Skin epidermis (tissue), 12 donors: ENCODE measurements around the gene JAKMIP1.

Experiments
- H3K27ac ChIP-seq, 21 experiments: fragments of 200-600 bp; sonication (generic) in 11 of 21; one replicate each; pipeline ENCODE4 v1.5.0; 2020; ENCODE audit warnings: mild to moderate bottlenecking in 3 of 21, inconsistent platforms in 2 of 21, moderate library complexity in 2 of 21
- H3K4me3 ChIP-seq, 7 experiments: fragments of 200-600 bp; sonication (generic) in 2 of 7; one replicate each; pipeline ENCODE4 v1.5.0; 2020; ENCODE audit warnings: inconsistent platforms in 2 of 7, mild to moderate bottlenecking in 2 of 7, moderate library complexity in 1 of 7

The JAKMIP1 gene

DNA sequence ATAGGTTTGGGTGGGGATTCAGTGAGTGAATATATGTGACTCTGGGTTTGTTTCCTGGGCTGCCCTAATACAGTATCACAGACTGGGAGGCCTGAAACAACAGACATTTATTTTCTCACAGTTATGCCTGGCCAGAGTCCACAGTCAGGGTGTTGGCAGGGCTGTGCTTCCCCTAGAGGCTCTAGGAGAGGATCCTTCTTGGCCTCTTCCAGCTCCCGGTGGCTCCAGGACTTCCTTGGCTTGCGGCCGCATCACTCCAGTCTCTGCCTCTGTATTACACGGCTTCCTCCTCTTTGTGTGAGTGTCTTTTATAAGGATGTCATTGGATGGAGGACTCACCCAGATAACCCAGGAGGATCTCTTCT, 5.2 kb upstream of the JAKMIP1 start:
- no peak overlapping the region for H3K4me3 ChIP-seq
- H3K27ac ChIP-seq = no peak overlapping the region

DNA sequence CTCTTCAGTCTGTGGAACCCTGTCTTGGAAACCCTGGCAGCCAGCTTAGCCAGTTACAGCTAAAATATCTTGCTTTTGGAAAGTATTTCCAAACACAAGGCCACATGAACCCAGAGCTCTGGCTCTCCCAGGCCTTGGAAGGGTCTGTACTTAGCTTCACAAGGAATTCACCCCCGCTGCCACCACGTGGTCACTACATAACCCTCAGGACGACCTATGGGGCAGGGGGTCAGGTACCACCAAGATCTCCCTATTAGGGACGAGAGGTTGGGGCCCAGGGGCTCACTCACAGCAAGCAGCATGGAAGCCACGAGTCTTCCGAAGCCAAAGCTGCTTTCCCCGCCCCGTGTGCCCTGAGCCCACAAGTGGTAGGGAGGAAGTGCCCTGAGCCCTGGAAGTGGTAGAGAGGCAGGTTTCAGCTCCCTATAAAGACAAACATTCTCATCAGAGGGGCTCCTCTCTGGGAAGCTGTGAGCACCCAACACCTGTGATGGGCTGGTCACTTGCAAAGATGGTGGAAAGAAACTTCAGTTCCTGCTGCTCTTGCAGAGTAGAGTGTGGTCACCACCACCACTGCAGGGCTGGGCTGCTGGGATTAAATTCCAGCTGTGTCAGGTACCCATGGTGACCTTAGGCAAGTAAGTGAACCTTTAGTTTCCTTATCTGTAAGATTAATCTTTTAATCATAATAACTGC, 4.7 kb upstream of the JAKMIP1 start:
- H3K4me3 ChIP-seq = no peak overlapping the region
- H3K27ac ChIP-seq = no peak overlapping the region

DNA sequence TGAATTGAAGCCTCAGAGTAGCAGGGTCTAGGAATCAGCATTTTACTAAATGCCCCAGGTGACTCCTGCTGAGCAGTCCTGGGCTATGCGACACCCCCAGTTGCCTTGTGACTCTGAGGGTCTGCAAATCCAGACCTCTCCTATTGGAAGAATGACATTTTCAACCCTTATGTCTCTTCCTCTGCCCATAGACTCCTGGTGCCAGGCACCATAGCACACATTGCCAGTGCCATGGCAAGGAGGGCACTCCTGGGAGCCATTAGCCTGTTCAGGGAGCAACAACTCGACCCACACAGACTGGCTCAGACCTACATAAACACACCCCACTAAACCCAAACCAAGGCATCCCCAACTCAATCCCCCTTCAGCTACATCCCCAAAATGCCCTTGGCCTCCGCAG, 3.7 kb upstream of the JAKMIP1 start:
- H3K27ac ChIP-seq = no peak overlapping the region
- no peak overlapping the region for H3K4me3 ChIP-seq

DNA sequence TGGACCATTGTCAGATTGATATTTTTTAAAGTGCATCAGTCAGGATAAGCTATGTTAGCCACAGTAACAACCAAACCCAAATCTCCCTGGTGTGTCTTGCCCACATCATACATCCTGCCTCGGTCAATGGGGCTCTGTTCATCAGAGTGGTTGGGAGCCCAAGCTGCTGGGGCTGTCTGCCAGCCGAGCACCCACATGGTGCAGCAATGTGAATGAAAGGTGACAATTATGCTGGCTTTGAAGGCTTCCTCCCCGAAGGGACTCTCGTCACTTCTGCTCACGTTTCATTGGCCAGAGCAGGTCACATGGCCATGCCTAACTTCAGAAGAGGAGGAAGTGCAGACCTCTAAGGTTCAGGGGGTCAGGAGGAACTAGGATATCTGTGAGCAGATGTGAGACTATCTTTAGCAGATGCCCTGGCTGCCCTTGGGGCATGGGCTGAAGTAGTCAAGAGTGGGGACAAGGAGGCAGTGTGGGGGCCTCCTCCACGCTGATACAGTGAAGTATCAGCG, 1.3 kb upstream of the JAKMIP1 start:
- no peak overlapping the region for H3K27ac ChIP-seq
- H3K4me3 ChIP-seq = no peak overlapping the region

DNA sequence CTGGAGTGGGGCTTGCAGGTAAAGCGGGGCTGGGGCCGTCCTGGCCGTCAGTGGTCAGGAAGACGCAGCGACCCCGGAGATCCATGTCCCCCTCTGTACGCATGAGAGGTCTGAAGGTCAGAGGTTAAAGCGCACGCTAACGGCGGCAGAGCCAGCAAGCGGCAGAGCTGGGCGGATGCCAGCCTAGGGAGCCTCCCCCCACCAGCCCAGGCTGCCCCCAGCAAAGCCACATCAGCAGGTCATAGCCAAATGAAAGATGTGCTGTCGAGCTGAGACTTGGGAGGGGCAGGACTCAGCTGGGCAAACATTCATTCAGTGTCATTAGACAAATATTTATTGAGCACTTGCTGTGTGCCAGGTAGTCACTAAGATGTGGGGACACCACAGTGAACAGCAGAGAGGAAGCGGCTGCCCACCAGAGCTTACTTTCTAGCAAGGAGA, 593 bp upstream of the JAKMIP1 start:
- Histone ChIP-seq H3K27ac (peak overlapping the region in 5 of 21 experiments; percentile 30 to 88 (median 50)), H3K4me3 (peak overlapping the region; percentile 20 to 50 (median 39))

DNA sequence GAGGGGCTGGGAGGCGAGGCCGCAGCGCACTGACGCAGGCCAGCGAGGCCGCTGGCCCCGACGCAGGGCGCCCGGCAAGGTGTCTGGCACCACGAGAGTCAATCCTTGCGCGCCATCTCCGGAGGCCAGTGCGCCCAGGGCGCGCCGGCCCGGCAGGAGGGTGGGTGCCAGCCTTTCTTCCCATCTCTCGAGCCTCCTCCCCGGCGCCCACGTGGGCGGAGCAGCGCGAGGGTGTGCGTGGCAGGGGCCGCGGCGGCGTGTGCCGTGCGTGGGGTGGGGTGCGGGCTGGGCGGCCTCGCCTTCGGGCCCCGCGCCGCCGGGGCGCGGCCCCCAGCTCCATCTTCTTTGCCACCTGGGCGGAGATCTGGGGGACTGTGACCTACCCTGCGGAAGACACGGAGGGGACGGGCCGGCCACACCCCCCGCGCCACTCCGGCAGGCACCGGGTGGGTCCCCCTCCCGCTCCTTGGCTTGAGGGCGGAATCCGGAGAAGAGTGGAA, 877 bp downstream of the JAKMIP1 start:
- peak overlapping the region in 9 of 21 experiments; percentile 9 to 88 (median 55) for H3K27ac ChIP-seq
- peak overlapping the region; percentile 36 to 50 (median 42) for H3K4me3 ChIP-seq

DNA sequence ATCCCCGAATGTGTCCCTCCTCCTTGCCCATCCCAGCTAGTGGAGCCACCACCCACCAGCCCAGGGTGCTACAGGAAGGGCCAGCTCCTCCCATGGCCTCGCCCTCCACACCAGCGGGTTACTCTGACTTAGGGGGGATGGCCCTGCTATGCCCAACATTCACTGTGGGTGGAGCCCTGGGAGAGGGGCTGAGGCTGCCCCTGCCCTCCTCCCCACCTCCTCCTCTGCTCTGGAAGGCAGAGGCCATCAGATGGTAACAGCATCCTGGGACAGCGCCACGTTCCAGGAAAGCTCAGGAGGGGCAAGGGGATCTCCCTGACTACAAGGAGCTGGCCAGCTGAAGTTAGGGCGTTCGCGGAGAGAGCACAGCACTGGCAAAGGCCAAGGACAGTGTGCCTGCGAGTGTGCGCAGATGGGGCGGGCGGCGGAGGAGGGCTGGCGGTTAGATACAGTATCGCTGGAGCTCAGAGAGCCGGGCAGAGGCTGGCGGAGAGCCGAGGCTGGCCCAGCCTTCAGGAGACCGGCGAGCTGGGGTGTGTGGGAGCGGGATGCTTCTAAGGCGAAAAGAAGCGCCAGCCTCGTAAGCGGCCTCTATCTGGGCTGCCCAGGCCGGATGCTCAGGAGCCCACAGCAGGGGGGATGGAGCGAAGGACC, 1.5 kb downstream of the JAKMIP1 start:
- H3K4me3 ChIP-seq = peak overlapping the region; percentile 21 to 50 (median 41)

DNA sequence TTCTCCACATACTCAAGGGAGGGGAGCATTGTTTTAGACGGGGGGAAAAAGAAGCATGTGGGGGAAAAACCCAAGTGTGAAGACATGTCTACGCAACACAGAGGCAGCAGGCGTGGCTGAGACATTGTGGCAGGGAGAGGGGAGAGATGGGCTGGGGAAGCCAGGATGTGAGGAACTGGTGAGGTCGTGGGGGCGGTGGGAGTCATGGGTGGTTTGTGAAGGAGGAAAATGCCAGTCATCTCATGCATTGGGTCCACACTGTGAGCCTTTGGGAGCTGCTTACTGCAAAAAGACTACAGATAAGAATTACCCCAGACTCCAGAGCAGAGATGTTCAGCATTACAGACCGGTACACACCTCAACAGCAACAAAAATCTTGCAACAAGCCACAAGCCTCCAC, 2.1 kb downstream of the JAKMIP1 start:
- Histone ChIP-seq H3K4me3 (no peak overlapping the region), H3K27ac (peak overlapping the region in 6 of 21 experiments; percentile 1 to 88 (median 70))

More for the DNA sequence above, 1.5 kb downstream of the JAKMIP1 start:
- H3K27ac ChIP-seq = peak overlapping the region in 8 of 21 experiments; percentile 9 to 88 (median 60)

DNA sequence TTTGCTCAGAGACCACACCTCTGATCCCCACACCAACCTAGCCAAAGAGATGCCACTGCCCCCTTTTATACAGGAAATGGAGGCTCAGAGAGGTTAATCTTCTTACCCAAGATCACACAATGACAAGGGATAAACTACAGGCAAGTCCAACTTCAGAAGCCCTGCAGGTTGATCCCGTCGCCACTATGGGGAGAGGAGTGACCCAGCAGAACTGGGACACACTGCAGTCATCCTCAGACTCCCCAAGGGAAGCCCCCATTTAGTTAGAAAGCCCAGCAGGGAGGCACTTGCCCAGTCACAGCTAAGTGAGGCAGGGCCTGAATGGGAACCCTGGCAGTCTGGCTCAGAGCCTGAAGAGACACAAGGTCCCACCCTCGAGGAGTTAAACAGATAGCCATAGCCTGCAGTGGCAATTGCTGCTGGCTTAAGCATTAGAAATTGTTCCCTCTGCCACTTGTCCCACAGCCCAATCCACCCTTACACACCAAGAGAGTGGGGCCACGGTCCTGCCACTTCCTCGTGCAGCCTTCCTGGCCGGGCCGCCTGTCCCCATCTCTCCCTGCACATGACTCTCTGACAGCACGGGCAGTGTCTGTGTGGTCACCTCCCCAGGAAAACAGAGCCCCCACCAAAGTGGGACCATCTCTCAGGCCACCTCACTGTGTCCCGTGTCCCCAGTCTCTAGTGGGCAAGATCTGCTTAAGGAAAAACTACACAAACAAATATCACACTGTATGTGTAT, 2.7 kb downstream of the JAKMIP1 start:
- H3K27ac ChIP-seq = peak overlapping the region in 5 of 21 experiments; percentile 1 to 88 (median 16)

DNA sequence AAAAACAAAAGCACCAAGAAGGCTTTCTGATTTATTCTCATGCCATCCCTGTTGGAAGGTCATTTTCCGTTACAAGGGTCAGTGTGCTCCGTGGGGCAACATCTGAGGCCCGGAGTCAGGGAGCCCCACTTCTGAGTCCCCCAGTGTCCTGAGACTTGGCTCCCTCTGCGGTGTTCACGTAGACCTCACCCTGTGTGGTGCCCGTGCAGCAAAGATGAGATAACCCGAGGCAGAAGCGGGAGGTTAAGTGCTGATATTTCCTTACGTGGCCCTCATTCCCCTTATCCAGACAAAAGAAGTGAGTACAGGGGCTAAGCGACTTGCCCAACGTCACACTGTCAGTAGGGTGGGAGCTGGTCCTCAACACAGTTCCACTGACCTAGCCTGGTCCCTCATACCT, 3.5 kb downstream of the JAKMIP1 start:
- Histone ChIP-seq H3K27ac (peak overlapping the region in 1 of 21 experiments; percentile 1), H3K4me3 (no peak overlapping the region)

More for the DNA sequence above, 2.7 kb downstream of the JAKMIP1 start:
- no peak overlapping the region for H3K4me3 ChIP-seq

DNA sequence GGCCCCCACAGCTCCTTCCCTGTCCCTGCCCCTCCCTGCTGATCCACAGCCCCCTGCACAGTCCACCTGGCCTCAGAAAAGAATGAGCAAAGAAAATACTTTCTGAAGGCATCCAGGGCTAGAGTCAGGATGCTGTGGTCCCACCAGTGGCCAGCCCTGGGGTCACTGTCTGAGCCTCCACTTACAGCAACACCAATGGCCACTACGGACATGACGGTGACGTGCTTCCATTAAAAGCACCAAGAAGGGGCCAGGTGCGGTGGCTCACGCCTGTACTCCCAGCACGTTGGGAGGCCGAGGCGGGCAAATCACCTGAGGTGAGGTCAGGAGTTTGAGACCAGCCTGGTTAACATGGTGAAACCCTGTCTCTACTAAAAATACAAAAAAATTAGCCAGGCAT, 4.0 kb downstream of the JAKMIP1 start:
- H3K27ac ChIP-seq = no peak overlapping the region
- no peak overlapping the region for H3K4me3 ChIP-seq

DNA sequence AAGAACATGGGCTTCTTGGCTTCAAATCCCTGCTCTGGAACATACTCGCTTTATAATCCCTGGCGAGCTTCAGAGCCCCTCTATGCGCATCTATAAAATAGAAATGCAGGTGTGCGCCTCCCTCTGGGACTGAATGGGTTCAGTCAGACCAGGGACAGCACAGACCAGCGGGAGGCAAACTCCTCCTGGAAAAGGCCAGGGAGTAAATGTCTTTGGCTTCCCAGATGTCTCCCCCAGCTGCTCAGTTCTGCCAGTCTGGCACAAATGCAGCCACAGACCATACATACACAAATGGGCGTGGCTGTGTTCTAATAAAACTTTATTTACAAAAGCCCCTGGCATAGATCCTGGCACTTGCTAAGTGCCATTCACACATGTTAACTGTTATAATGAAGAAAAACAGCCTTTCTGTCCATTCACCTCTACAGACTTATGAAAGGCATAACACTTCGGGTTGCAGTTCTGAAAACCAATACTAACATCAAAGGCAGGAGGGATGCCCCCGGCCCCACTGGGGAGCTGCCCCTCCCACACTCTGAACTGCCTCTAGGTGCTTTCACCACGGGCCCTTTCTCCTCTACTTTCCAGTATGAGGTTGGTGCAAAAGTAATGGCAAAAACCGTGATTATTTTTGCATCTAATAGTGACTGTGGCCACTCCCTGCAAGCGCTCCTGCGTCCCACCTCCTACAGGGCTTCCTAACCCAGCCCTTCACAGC, 4.6 kb downstream of the JAKMIP1 start:
- Histone ChIP-seq H3K27ac (no peak overlapping the region), H3K4me3 (no peak overlapping the region)

DNA sequence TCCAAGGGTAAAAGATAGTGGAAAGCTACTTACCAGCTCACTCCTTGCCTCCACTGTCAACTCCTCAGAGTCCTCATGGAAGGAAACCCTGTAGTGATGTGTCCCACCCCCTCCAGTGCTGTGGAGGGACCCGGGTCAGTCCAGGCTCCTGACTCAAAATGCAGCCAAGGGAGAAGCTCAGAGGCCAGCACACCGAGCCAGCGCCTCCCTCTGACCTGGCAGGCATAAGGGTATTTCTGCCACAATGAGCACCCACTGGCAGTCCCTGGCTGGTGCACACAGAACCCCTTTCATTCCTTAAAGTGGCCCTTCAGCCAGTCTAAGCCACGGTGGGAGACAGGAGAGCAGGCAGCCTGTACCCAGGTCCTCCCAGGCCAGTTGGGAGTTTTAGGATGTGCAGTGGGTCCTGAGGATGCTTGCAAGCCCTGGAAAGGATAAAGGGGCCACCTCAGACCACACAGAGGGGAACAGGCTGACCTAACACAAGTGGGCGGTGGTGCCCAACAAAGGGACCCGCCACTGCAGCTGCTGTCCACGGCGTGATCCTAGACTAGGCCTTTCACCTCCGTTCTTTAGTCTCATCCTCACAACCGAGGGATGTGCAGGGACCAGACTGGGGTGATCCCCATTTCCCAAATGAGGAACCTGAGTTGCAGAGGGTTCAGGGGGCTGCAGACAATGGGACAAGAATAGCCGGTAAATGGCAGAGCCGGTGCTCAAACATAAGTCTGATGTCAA, 5.7 kb downstream of the JAKMIP1 start:
- H3K27ac ChIP-seq = no peak overlapping the region
- no peak overlapping the region for H3K4me3 ChIP-seq

DNA sequence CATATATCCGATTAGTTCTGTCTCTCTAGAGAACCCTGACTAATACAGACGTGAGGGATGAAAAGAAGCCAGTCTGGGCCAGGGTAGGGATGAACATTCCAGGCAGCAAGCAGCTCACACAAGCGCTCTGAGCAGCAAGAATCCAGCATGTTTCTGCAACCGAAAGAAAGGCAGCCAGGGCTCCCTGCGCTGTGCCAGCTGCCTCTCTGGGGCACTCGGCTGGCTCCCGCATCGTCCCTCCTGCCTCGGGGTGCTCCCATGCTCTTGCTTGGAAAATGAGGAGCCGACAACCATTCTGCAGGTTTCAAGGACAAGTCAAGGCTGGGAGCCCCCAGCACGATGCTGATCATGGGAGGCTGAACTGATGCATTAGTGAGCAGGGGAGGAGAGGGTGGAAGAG, 7.0 kb downstream of the JAKMIP1 start:
- H3K4me3 ChIP-seq = no peak overlapping the region
- H3K27ac ChIP-seq = no peak overlapping the region

DNA sequence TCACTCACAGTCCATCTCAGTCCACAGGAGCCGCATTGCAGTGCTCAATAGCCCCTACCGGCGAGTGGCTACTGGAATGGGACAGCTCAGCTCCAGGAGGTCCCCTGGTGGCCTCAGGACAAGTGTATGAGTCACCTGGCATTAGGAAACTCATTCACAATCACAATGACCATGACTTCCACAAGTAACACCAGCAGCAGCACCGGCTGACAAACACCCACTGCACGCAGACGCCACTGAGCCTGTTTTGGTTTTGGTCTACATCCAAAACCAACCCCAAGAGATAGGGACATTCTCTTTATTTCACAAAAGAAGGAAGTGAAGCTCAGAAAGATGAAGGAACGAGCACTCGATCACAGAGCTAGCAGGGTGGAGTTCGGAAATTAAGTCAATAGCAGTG, 8.1 kb downstream of the JAKMIP1 start:
- no peak overlapping the region for H3K27ac ChIP-seq
- no peak overlapping the region for H3K4me3 ChIP-seq

DNA sequence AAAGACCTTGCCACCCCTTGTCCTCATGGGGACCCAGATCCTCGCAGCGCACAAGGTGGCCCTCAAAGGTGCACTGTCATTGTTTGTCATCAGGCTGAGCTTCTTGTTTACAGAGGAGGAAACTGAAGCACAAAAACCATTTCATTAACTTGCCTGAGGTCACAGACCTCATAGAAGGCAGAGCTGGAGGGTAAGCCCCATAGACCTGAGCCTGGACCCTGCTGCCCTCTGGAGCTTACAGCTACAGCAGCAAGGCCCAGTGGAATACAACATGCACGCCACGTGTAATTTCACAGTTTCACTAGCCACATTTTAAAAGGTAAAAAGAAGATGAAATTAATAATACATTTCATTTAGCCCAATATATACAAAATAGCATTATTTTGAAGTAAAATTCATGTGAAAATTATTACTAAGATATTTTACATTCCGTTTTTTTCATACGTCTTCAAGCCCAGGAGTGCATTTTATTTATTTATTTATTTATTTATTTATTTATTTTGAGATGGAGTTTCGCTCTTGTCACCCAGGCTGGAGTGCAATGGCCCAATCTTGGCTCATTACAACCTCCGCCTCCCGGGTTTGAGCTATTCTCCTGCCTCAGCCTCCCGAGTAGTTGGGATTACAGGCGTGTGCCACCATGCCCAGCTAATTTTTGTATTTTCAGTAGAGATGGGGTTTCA, 8.8 kb downstream of the JAKMIP1 start:
- H3K4me3 ChIP-seq = no peak overlapping the region
- no peak overlapping the region for H3K27ac ChIP-seq

DNA sequence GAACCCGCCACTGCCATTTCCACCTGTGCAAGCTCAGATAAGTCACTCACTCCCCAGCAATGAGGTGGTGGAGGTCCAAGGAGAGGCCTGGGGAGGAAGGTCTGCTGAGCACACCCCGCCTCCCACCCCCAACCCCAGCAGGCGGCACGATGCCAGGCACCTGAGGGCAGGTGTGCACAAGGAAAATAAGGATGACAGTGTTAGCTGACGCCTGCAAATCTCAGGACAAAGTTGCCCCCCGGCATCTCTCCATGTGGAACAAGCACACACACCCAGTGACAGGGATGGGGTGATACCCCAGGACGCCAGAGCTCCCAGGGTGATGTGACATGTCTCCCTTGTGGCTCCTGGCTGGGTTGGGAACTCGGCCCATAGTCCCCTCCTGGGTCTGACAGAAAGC, 9.9 kb downstream of the JAKMIP1 start:
- H3K4me3 ChIP-seq = no peak overlapping the region
- H3K27ac ChIP-seq = no peak overlapping the region

DNA sequence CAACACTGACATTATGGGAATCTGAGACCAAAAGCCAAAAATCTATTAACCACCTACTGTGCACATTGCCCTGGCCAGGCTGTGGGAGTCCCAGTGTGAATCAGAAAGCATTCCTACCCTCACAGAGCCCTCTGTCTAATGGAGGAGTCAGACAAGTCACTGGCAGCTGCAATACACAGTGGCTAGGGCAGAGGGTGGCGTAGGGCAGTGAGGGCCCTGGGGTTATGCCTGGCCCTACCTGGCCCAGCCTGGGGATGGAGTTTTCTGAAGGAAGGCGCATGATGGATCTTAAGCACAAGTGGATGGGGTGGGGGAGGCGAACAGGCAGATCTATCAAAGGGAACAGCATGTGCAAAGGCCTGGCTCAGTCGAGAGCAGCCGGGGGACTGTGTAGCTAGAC, 10.8 kb downstream of the JAKMIP1 start:
- Histone ChIP-seq H3K4me3 (no peak overlapping the region), H3K27ac (no peak overlapping the region)
